Stimulated activated CD4-positive, alpha-beta T cell treated with anti-CD3 and anti-CD28 coated beads, Interleukin-1b, Interleukin-23, amount 100 ng/mL, for 4 hours (primary cell): ENCODE data around the gene ARAP1.

ENCODE experiments used
- DNase-seq, 2 donors: peaks; one replicate each; pipeline ENCODE4 v3.0.0-alpha.2; 2020; ENCODE audit warnings: low read depth in 2 of 2

Gene ARAP1

DNA sequence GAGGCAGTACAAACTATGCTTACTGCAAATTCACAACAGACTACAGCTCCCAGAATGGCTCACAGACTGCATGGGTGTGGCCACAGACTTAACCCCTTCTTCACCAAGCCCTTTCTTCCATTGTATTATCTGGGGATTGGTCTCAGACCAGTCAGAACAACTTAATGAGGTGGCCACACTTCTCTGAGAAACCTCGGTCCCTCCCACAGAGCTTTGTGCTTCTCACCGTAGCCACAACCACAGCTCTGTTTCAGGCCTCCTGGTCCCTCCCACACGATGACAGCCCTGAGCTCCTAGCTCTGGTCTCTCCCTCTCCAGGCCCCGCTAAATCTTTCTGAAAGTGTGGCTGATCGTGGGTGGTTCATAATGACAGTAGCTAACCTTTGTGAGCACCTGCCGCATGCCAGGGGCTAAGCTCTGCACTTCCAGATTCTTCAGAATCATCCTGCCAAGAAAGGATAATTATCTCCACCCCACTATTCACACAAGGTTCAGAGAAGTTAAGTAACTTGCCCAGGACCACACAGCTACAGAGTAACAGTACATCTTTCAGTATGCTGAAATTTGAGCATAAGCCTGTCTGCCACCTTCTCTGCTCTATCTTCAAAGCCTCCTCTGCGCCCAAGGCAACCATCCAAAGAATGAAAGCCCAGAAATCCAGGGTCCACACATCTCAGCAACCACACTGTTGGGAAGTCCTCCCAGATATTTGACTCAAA lies 83.4 kb downstream of the ARAP1 start:
- no peak for DNase-seq

DNA sequence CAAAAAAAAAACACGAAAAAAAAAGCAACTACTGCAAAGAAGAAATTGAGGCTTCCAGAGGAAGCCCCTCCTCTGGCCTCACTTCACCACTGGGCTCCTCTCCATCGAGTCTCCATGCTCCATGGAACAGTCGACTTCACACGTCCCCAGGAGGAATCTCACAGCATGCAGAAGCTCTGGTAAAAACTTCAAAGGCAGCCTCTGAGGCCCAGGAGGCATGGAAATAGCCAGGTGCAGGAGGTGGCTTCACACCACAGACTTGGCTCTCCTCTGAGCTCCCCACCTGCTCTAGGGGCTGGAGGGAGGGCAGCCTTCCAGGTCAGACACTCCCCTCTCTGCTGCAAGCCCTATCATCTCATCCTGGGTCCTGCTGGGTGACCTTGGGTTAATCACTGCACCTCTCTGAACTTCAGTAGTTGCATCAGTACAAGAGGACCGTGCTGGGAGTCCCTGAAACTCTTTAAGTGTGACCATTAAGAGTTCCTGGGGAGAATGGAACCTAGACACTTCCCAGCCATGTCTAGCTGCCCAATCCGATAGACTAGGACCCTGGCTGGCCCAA lies 86.2 kb downstream of the ARAP1 start:
- DNase-seq, result no peak

DNA sequence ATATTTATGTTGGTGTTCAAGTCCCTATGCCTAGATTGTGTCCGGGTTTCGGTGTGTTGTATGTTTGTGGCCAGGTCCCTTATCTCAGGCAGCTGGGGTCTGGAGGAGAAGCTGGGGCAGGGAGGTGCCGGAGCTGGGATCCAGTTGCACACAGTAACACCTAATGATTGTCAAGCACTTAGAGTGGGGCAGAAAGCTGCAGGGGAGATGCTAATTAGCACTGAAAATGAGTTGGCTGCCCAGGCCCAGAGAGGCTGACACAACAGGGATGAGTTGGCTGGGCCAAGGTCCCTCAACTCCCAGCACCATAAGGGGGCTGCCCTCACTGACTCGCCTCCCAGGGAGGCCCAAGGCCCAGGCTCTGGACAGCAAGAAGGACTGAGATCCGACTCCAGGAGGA lies 90.2 kb downstream of the ARAP1 start:
- DNase-seq, result no peak

DNA sequence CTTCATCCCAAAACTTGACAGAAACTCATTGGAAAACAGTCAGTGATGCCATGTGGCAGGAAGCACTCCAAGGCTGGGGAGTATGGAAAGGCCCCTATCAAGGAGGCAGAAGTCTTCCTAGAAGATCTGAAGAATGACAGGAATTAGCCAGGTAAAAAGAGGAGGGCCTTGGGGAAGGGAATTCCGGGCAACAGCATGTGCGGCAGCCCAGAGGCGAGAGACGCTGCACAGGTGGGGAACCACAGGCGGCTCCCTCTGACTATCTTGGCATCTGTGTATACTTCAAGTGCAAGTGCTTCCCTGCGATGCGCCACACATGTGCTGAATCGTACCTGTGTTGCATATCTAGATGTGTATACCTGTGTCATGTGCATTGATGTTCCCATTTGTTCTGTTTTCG lies 90.7 kb downstream of the ARAP1 start:
- DNase-seq, result no peak

DNA sequence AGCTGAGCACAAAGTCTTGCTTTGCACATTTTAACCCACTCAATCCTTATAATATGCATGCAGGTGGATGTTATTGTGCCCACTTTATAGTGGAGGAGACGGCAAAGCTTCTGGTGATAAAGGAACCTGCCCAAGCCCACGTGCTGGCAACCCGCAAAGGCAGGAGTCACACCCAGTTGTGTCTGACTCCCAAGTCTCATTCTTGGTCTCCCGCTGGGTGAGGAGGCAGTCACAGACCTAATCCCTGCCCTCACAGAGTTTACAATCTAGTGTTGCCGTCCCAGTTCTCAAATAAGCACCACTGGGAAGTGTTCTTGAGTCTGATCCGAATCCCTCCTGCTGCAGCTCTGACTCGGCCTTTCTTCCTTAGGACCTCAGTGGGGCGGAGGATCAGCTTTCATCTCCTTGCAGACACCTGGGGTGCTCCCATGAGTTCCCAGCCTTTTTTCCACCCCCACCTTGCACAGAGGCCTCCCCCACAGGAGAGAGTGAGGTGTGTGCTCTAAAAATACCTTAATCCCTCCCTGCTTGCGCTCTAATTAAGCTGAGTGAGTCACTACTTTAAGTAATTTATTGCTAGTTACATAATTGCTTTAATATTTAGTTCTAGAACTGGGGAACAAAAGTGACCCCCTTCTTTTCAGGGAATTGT lies 93.1 kb downstream of the ARAP1 start:
- no peak for DNase-seq

DNA sequence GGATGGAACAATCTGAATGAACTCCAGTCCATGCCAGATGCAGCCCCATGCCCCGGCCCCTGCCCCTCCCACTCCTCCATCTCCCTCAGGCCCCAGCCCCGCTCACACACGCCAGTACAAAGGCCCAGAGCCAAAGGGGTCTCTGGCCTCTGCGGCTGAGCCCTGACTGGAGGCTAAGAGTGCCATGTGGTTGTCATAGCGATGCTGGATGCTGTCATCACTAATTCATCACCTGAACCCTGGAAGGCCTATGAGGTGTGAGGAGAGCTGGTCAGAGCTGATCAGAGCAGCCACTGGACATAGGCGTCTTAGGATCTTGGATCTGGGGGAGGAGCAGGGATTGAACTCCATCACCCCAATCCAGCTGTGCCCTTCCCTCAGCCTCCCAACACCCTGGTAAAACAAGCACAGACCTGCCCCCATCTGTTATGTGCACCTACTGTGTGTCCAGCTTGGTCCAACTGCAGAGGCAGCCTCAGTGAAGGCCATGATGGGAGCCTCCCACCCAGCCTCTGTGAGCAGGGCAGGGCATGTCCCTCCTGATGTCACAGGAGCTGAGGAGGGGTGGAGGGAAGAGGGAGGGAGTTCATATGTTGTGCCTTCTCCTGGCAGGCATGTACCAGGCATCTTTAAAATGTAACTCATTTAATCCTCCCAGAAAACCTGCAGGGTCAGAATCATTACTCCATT lies 94.7 kb downstream of the ARAP1 start:
- DNase-seq, result no peak

DNA sequence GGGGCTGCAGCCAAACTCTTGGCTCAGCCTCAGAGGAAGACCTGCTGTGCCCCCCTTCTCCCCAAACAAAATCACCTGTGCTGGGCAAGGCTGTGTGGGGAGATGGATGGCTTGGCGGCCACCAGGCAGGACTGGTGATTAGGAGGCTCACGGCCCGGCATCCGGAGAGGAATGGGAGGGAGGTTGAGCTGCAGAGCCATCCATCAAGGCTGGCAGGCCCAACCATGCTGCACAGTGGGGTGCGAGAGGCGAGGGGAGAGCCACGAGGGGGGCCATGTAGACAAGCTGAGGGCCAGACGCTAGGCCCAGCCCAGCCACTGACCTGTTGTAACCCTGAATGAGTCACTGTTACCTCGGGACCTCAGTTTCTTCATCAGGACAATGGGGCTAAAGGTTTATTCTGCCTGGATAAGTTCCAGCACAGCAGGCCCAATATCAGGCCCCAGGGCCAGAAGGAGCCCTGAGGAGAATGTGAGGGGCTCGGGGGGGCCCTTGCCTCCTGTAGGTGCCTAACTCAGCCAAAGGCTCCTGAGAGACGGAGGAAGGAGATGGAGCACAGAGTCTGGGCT lies 96.2 kb downstream of the ARAP1 start:
- no peak for DNase-seq

DNA sequence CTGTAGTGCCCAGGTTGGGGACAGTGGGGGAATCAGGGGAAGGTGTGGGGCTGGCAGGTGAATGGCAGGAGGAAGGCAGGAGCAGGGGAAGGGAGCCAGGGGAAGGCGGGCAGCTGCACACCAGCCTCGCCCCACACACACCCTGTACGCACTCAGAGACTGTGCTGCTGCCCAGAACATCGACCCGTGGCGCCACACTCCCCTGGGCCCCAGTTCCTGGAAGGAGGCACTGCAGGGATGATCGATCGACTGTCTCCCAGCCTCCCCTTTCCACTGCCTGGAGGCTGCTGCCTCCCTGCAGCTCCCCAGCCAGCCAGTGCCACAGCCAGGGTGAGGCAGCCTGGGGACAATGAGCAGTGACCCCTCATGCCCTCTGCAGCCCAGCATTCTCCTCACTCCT lies 97.2 kb downstream of the ARAP1 start:
- DNase-seq, result no peak

DNA sequence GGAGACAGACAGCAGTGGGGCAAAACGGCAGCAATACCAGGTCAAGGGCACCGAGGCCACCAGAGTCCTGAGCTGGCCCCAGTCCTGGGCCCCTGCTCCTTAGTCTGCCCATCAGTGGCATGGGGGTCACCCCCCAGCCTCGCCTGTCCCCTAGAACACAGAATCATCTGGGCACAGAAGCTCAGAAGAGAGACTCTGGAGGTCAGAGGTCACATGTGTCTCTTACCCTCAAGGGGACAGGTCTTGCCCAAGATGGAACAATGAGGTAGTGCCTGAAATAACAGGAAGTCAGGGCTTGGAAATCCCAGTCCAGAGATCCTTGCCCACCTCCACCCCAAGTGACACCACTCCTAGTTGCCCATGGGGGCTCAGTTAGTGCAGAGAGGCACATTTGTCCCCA lies 98.6 kb downstream of the ARAP1 start:
- DNase-seq, result no peak

DNA sequence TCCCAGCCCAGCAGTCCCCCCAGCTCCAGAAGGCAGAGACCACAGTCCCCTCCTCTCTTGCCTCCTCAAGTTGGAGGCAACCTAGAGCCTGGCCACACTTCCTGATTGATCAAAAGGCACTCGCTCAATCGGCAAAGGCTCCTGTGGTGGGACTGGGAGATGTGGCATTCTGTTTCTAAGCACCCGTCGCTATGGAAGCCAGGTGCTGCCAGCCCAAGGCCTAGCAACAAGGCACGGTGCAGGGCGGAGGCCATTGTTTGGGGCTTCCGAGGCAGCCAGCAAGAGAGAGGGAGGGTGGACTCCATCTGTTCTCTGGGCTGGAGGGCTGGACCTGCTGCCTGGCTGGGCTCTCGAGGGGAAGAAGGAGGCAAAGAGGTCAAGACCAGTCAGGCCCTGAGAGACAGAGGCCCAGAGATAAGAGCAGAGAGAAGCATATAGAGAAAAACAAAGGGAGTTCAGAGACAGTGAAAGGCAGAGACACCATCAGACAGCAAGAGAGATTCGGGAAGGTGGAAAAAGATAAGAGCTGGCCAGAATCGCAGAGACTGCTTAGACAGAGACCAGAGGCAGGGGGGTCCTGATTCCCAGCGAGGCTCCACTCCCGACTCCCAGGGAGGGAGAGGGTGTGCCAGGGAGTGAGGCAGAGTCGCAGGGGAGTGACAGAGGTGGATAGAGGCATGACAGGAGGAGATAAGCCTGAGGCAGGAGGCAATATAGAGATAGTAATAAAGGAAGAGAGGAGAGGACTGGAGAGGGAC lies 99.2 kb downstream of the ARAP1 start:
- no peak for DNase-seq

DNA sequence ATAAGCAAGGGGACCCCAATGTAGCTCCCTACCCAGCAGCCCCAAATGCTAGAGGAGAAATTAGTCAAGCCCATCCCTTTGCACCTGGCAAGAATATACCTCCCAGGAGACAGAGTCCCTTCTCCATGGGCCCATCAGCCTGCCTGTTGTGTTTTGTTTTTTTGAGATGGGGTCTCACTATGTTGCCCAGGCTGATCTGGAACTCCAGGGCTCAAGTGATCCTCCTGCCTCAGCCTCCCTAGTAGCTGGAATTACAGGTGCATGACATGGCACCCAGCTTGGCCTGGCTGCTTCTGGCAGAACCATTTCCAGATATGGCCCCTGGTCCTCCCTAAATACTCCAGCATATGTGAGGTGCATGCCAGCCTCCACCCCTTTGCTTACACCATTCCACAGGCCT lies 100.1 kb downstream of the ARAP1 start:
- DNase-seq, result no peak

DNA sequence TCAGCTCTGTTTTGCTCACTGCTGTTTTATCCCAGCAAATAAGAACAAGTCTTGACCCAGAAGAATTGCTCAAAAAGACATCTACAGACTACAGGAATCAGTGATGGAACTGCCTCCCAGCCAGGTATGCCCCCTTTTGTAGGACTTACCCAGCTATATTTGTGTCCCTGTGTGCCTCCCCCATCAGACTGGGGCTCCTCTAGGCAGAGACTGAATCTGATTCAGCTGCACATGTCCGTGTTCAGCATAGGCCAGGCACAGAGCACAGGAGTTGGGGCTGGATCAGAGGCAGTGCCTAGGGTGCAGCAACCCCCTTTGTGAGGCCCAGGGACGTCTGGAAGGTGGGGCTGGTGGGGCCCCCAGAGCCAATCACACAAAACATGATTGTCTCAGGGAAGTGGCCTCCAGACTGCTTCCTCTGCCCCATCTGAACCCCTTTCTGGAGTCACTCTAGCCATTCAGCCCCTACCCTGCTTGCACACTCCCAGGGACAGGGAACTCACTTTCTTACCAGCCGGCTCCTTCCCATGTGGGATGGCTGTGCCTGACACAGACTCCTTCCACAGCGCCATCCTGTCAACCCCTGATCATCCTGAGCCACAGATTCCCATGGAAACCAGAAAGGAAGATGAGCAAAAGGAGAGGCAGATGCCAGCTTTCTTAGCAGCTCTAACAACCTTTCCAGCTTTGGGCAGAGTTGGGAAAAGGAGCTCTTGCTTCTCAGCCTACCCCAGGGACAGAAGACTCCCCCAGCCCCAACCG lies 102.8 kb downstream of the ARAP1 start:
- DNase-seq, result no peak

DNA sequence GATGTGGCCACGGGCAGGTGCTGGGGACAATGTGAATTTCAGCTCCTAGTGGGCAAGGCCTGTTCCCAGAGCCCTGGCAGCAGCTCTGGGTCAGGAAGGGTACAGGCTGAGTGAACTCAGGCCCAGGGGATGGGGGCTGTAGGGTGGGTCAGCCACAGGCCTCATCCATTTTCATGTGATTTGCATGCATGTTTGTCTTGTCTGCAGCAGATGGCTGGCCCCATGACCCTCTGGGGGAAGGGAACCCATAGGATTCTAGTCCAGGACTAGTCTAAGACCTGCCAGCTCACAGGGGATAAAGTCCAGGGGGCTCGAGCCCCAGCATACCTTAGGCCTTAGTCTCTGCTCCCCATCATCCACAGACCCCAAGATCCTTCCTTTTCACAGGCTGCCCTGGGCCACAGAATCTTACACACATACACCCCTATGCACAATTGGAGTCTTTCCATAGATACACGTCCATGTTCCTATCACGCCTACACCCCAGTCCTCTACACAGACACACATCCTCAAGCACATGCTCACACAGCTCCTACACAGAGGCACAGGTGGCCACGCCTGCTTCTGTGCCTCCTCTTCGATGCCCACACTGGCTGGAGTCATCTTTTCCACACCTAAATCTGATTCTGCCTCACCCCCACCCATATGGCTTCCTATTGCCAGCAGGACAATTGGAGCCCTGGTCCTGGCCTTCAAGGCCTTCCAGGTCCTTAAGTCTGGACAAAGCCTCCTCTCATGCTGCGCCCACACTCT lies 103.6 kb downstream of the ARAP1 start:
- no peak for DNase-seq

DNA sequence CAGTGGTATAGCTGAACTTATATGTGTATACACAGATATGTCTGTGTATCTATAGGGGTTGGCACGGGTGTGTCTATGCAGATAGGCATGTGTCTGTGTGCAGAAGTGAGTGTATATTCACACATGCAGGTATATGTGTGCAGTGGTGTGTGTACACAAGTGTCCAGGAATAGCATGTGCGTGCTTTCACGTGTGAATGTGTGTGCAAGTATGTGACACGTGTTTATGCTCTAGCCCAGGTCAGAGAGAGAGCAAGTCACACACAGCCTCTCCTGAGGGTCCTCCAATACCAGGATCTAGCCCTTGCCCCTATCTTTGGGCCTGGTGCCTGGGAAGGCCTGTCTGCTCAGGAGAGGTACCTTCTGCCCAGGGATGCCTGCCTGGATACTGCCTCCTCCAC lies 104.3 kb downstream of the ARAP1 start:
- no peak for DNase-seq

DNA sequence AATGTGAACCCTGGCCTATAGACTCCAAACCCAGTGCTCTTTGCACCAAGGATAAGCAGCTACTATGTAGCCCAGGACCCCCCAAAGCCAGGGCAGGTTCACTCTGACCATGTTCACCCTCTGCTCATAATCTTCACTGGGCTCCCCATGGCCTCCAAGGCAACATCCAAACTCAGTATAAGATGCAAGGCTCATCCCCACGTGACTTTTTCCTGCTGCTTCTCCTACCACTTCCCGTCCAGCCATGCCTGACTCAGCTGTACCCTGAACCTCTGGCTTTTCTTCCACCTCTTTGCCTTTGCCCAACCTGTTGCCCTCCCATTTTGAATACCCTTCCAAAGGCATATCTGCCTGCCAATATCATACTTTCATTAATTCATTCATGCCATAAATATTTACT lies 105.7 kb downstream of the ARAP1 start:
- no peak for DNase-seq

DNA sequence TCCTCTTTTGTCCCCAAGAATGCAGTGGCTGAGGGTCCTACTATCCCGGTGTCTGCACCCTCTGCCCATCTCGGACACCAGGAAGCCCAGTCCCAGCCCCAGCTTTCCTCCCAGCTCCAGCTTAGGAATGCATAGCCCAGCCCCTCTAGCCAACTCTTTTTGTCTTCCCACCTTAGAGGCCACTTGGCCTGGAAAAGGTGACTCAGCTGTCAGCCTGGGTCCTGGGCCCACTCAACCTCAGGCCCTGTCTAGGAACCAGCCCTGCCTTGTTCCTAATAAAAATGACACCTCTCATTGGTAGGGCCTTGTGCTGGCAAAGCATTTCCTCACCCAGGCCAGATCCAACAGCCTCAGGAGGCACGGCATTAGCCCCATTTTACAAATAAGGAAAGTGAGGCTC lies 106.2 kb downstream of the ARAP1 start:
- DNase-seq, result no peak

DNA sequence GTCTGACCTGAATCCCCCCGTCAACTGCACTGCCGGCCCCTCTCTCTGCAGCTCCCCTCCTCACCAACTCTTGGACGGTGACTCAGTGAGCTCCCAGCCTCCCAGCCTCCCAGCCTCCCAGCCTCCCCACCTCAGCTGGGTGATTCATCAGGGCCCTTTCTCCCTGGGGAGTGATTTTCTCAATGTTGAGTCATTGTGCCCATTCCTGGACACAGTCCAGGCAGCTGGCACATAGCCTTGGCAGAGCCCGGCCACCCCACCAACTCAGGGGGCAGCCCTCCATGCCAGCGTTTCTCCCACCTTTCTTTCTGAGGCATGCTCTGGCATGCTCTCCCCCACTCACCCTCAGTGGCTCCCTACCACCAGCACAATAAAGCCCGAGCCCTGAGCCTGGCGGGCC lies 108.7 kb downstream of the ARAP1 start:
- DNase-seq, result no peak

DNA sequence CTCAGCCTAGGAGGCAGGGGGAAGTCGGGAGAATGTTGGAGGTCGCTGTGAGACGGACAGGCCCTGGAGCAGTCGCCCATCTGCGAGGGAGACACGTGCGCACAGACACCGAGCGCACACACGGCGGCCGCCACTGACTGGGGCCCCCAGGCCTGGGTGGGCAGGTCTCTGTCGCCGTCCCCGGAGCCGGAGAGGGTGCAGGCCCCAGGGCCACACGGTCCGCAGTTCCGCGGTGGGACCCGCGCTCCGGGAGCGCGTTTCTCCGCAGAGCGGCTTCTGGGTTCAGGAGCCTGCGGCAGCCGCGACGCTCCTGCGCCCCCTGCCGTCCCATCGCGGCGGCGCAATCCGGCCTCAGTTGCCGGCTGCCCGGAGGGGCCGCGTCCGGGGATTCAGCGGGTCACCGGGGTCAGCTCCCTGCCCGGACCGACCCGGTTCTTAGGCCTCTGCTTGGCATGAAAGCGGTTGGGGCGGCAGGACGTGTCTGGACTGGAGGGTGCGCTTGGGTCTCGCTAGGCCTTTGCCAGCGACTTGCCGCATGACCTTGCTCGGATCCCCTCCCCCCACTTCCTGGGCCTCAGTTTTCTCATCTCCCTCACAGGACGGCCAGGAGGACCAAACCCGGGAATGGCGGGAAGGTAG lies 109.2 kb downstream of the ARAP1 start:
- peak; percentile 50 to 68 for DNase-seq

DNA sequence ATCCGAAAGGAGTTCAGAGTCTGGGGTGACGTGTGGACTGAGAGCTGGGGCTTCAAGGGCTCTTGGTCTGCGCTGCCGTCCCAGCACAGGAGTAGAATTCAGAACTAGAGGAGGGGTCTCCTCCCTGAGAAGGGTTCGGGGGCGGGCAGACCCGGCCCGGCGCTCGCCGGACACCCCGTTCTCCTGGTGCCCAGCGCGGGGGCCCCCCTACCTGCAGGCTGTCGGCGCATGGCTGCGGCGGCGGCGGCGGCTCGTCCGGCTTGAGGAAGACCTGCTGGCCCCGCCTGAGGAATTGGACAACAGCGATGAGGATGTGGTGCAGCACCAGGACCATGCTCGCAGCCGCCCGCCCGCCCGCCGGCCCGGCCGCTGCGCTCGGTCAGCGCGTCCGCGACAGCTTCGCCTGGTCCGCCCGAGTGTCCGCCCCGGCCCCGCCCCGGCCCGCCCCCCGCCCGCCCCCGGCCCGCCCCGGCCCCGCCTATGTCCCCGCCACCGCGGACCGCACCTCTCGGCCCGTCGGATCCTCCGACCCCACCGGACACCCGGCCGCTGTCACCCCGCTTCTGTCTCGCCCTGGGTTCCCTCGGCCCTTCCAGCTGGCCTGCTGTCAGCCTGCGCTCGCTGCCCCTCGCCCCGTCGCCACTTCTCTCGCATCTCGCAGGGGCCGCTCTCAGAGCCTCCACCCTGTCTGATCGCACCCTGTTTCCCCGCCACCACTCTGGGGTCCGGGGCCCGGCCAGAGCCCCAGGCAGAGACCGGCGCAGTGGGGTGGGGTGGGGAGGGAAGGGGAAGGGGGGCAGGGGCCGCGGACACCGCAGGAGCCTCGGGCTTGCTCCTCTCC lies 109.9 kb downstream of the ARAP1 start:
- DNase-seq, result peak in 1 of 2 donors; percentile 9
